HG03025 (cell line): ENCODE results near the gene RFNG.

Source experiments
- ATAC-seq: cut with Tn5 transposase; IDR thresholded peaks from one replicate; pipeline ENCODE4 v1.9.1; 2021; ENCODE audit warnings: mild to moderate bottlenecking, moderate library complexity; ENCODE audit not compliant: unreplicated experiment, low FRiP score

Gene RFNG

DNA sequence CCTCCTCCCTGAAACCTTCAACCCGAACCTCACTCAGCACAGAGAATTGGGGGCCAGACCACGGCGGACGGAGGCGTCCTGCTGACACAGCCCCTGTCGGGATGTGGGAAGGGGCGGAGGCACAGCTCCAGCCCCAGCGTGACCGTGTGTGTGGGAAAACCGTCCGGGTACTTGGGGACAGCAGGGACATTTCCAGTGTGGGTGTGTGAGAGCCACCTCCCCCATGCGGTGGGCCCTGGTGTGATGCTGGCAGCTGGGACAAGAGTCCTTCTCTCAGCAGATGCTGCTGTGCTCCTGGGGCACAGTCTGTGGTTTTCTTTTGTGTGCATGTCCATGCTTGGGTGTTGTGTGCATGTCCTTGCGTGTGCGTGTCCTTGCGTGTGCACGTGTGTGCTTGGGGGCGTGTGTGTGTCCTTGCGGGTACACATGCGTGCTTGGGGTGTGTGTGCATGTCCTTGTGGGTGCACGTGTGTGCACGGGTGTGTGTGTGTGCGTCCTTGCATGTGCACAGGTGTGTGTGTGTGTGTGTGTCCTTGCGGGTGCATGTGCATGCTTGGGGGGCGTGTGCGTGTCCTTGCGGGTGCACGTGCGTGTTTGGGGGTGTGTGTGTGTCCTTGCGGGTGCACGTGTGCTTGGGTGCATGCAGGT is 45.8 kb downstream of the RFNG start:
- ATAC-seq = no peak

DNA sequence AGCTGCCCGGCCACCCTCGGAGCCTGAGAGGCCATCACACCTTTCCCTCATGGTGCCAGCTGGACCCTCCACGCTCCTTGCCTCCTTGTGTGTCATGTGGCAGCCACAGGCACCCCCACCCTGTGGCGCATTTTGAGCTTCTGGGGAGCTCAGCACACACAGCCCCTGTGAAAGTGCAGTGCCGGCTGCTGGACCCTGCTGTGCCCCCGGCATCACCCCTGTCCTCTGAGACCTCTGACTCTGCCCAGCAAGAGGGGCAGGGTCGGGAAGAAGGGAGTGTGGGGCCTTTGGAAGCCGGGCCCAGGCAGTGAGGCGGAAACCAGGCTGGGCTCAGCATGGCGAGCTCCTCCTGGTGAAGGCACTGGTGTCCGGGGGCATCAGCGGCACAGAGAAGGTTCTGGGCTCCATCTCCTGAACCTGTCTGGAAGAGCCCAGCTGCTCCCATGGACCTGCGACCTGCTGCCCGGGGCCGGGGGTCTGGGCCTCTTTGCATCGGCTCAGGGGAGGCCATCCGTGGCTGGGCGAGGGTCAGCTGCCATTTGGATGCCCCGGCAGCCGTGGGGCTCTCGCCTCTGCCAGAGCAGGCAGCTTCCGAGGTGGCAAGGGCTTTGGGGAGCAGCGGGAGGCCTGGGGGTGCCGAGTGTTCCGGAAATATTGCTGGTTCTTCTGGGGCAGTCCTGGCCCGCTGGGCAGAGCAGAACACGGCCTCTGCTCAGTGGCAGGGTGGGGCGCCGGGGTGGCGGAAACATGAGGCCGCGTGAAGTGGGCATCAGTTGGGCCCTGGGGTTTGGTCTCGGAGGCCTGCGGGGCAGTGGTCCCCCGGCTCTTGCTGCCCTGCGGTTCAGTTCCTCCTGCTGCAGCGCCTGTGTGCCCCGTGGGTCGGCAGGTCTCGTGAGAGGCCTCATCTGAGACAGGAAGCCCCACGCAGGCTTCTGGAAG is 46.8 kb downstream of the RFNG start:
- ATAC-seq = no peak

DNA sequence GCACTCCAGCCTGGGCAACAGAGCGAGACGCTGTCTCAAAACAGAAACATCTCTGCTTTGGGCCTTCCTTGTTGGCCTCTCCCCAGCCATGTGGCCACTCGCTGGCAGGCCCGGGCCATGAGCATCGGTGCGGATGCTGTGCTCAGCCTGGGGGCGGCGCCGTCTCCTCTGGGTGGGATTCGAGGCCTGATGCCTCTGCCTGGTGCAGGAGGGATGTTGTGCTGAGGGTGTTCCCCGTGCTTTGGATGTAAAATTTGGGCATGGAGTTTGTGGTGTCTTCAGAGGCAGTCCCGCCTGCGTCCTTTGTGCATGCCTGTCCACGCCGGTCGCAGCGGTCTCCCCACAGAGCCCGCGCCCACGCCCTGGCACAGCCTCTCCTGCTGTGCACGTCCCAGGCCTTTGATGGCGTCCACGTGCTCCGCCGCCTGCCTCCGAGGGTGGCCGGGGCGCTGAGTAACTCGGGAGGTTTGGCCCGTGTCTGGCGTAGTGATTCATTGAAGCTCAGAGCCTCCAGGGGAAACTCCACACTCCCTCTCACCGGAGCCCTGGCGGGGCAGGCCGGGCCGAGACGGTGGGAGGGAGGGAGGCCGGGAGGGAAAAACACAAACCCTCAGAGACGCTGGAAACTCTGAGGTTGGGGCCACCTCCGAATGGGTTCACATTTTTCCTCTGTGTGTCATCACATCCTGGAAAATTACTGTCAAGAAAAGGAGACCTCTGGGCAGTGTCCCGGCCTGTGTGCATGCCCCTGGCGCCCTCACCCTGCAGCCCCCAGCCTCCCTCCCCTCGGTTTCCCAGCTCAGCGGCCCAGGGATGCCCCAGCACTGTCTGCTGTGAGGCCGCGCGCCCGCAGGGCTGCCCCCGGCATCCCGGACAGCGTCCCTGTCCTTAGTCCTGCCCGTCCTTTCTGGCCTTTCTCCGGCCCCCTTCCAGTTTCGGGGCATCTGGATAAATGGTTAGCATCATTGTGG is 47.9 kb downstream of the RFNG start:
- ATAC-seq = no peak

DNA sequence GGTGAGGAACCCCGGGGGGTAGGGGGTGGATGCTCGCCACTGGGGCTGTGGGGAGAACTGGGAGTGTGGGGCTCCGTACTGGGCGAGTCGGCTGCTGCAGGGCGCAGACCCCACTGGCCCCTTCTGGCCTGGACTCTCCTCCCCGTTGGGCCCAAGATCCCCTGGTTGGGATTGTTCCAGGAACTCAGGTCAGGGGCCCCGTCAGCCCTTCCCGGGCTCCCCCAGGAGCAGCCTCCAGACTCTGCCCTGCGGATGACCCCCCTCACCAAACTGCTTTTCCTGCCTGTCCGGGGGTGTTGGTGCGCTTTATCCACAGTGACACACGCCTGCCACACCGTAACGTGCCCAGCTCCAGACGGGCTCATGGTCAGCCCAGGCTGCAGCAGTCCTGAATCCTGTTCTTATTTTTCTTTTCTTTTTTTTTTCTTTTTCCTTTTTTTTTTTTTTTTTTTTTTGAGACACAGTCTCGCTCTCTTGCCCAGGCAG is 50.0 kb downstream of the RFNG start:
- no peak for ATAC-seq

DNA sequence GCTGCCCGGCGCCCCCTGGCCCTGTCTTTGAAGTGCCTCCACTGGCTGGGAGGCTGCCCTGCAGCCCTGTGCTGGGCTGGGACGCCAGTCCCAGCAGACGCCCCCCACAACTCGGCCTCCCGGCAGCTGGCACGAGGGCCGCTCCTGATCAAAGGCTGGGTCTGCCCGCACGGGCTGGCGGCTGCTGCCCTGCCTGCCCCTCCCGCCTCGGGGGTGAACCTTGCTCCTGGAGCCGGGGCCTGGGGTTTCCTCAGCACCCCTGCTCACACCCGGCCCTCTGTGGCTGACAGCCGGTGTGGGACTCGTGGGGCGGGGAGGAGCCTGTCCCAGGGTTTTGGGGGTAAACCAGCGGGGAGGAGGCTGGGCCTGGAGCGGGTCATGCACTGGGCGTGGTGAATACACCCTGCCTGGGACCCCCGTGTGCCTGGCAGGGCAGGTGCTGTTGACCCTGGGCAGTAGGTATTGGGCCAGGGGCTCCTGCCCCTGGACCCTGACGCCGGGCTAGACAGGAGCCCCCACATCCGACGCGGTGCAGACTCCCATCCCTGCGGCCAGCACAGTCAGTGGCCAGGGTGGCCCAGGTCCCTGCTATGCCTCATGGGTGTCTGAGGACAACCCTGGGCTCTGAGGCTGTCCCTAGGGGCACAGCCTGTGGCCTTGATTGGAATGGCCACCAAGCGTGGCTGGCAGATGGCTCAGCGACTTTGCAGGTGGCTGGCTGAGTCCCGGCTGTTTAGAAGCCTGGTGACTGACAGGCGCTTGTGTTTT is 50.6 kb downstream of the RFNG start:
- no peak for ATAC-seq

DNA sequence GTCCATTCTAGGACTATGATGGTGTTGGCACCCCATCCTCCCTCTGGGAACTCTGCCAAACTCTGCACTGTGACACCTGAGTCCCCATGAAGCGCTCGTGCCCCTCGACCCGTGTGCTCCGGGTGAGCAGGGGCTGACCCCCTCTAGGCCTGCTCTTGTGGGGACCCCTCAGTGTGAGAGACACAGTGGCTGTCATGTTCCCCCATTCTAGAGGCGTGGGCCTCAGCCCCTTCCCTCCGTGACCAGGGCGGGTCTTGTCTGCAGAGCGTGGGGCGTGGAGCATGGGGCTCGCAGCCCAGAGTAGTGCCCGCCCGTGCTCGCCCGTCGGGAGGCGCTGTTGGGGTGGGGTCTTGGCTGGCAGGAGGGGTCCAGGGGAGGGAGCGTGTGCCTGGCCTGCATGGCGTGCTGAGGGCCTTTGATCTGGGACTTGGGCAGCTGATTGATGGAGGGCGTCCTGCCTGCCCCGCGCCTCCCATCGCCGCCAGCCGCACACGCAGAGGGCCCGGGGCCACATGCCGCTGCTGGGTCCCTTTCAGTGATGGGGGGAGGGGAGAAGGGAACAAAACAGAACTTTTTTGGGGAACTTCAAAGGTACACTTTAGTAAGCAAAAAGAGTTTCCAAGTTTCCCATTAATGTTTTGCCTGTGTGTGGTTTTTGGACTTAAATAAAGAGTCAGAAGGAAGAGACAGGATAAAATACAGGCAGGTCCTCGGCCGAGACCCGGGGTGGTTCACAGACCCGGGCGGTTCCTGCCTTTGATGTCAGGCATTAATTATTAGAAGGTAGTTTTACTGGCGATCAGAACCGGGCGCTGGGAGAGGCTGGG is 51.4 kb downstream of the RFNG start:
- no peak for ATAC-seq

DNA sequence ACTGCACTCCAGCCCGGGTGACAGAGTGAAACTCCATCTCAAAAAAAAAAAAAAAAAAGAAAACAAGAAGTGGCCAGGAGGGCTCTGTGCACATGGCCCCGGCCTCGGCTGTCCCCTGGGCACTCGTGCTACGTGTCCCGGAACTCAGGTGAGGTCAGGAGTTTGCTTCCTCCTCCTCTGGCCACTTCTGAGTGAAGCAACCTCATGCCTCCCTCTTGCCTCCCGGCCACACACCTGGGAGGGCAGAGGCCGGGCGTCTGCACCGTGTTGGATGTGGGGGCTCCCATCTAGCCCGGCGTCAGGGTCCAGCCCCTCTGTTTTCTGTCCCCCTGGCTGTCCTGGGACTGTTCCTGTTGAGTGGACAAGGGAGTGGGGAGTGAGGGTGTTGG is 52.0 kb downstream of the RFNG start:
- no peak for ATAC-seq

DNA sequence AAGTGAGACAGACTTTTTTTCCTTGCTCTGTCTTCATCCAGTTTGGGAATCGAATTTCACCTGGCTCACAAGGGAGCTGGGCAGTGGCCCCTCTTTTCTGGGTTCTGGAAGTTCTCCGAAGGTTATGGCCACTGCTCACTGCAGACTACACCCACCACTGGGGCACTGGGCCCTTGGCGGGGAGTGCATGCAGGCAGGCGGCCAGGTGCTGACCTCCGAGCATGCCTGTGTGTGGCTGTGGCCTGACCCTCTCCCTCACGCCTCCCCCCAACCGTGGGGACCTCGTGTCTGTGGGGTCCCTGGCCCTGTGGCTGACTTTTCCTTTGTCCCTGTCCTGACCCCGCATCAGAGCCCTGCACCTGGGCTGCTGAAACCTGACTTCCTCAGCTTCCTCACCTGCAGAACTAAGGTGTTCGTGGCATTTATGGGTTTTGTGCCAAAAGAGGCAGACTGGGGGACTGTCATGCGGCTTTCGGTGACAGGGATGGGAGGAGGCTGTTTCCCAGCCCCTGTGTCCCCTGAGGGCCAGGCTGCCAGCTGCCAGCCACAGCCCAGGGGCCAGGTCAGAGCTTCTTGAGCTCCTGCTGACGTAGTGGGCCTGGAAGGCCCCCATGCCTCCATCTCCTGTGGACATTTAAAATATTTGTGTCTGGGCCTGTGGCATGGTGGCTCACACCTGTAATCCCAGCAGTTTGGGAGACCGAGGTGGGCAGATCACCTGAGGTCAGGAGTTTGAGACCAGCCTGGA is 52.7 kb downstream of the RFNG start:
- no peak for ATAC-seq

DNA sequence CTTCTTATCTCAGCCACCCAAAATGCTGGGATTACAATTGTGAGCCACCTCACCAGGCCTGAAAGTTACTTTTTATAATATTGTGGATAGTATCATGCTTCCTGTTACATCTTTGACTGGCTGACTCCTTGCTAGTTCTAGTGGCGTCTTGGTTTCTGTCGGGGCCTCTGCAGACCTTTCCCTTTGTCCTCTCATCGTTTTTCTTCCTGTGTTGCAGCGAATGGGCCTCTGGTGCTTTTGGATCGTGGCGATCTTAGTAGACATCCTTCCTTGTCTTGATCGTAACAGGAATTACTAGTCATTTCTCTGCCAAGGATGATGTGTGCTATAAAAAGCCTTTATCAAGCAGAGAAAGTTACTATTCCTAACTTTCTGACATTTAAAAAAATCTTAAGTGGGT is 53.4 kb downstream of the RFNG start:
- ATAC-seq = no peak
